ENCODE results near the gene AFTPH. TPM values are rescaled to one million over a fixed set of nuclear protein-coding genes. Genes with fewer than 3 reads are reported as not detected.

The AFTPH gene
- polyA plus RNA-seq, 2 of the 4 experiments (the other 2 are of a cell fraction): 24.0 to 51.4 TPM

GRCh38 chr2:64474636-64475035 is 49.5 kb upstream of the AFTPH start:
- no peak overlapping the region for H3K27ac ChIP-seq
- POLR2A ChIA-PET: no interaction called here
- no peak for DNase-seq (ENCODE audit: low read depth in 1 of 2, low spot score in 1 of 2)
- FAIRE-seq: no peak
- H3K4me1 ChIP-seq: no peaks in the 10 kb centered on the region
- no peaks in the 10 kb centered on the region for H3K9me3 ChIP-seq
- no peak for TF ChIP-seq SREBF2 (IDR thresholded peaks at IDR 0.05)
- TF ChIP-seq HOXB13 (CRISPR knock-in tag; IDR thresholded peaks at IDR 0.05; ENCODE audit: low read depth): no peak
- no peak for TF ChIP-seq PHF8 (IDR thresholded peaks at IDR 0.05; ENCODE audit: borderline replicate concordance, low read depth)
- TF ChIP-seq GATA3 (IDR thresholded peaks at IDR 0.05; ENCODE audit: borderline replicate concordance): no peak
- TF ChIP-seq CBX8 (IDR thresholded peaks at IDR 0.05): no peak
- TF ChIP-seq USF2 (IDR thresholded peaks at IDR 0.05): no peak
- no peak for TF ChIP-seq POLR2AphosphoS2 (conservative IDR thresholded peaks at IDR 0.05; ENCODE audit: low read length)
- TF ChIP-seq RAD21 (conservative IDR thresholded peaks at IDR 0.05 in 1 of 2, IDR thresholded peaks at IDR 0.05 in 1 of 2): no peak
- TF ChIP-seq CHD4 (IDR thresholded peaks at IDR 0.05; ENCODE audit: borderline replicate concordance): no peak
- no peak for TF ChIP-seq EHF (CRISPR knock-in tag; IDR thresholded peaks at IDR 0.05)
- TF ChIP-seq JUNB (IDR thresholded peaks at IDR 0.05): no peak
- no peak for TF ChIP-seq MAZ (IDR thresholded peaks at IDR 0.05; ENCODE audit: borderline replicate concordance, low read depth, low read length)
- no peak for TF ChIP-seq EHMT2 (IDR thresholded peaks at IDR 0.05; ENCODE audit: low read depth)
- no peak for TF ChIP-seq MYC (IDR thresholded peaks at IDR 0.05; ENCODE audit: borderline replicate concordance, low read length)
- no peak for TF ChIP-seq KDM1A (IDR thresholded peaks at IDR 0.05; ENCODE audit: low read depth)
- TF ChIP-seq HES2 (IDR thresholded peaks at IDR 0.05): no peak
- TF ChIP-seq HOXA7 (CRISPR knock-in tag; IDR thresholded peaks at IDR 0.05): no peak
- TF ChIP-seq TFCP2L1 (CRISPR knock-in tag; IDR thresholded peaks at IDR 0.05): no peak
- no peak for TF ChIP-seq JUN (IDR thresholded peaks at IDR 0.05)
- no peak for ATAC-seq
- CTCF ChIA-PET: interaction anchor here (0.7 to 9.0 kb wide), 3 partner anchors 11 to 148 kb away, joined by 3 to 92 read pairs (median 38); no protein-coding TSS in a partner anchor
- H3K4me3 ChIP-seq: no peak overlapping the region
- WGBS (ENCODE audit: missing lambda C conversion rate): 83% methylated on average over 1 of the region's 1 CpG
- H3K4me2 ChIP-seq: no peak overlapping the region

GRCh38 chr2:64477037-64477436 is 47.1 kb upstream of the AFTPH start:
- H3K27ac ChIP-seq: no peak overlapping the region
- no peaks in the 10 kb centered on the region for H3K9me3 ChIP-seq
- DNase-seq (ENCODE audit: low read depth in 1 of 2, low spot score in 1 of 2): no peak
- H3K4me3 ChIP-seq: no peak overlapping the region
- TF ChIP-seq EP300 (IDR thresholded peaks at IDR 0.05) (no peak), PBX3 (IDR thresholded peaks at IDR 0.05) (no peak), TFCP2L1 (CRISPR knock-in tag; IDR thresholded peaks at IDR 0.05) (no peak), ATOH8 (CRISPR knock-in tag; IDR thresholded peaks at IDR 0.05; ENCODE audit: low read depth) (no peak), KDM5A (IDR thresholded peaks at IDR 0.05) (no peak), NFE2L2 (conservative IDR thresholded peaks at IDR 0.05; ENCODE audit: low read length) (no peak), USF2 (IDR thresholded peaks at IDR 0.05) (no peak), SREBF2 (IDR thresholded peaks at IDR 0.05) (no peak), RCOR1 (IDR thresholded peaks at IDR 0.05; ENCODE audit: low read depth, low read length) (no peak), JUN (IDR thresholded peaks at IDR 0.05) (no peak), EHMT2 (IDR thresholded peaks at IDR 0.05; ENCODE audit: low read depth) (no peak), RFX5 (IDR thresholded peaks at IDR 0.05) (no peak), POLR2AphosphoS2 (conservative IDR thresholded peaks at IDR 0.05; ENCODE audit: low read length) (no peak), TP53 (CRISPR knock-in tag; IDR thresholded peaks at IDR 0.05) (no peak), PHF8 (IDR thresholded peaks at IDR 0.05; ENCODE audit: borderline replicate concordance, low read depth) (no peak), KDM1A (IDR thresholded peaks at IDR 0.05; ENCODE audit: low read depth) (no peak), MYC (IDR thresholded peaks at IDR 0.05; ENCODE audit: borderline replicate concordance, low read length) (no peak), MAFK (IDR thresholded peaks at IDR 0.05; ENCODE audit: partially characterized antibody) (no peak), BCL3 (IDR thresholded peaks at IDR 0.05) (no peak), FOSB (CRISPR knock-in tag; IDR thresholded peaks at IDR 0.05) (no peak)
- POLR2A ChIA-PET: no interaction called here
- H3K4me1 ChIP-seq: no peaks in the 10 kb centered on the region
- 38% methylated on average over 1 of the region's 1 CpG for WGBS (ENCODE audit: missing lambda C conversion rate)
- H3K4me2 ChIP-seq: no peak overlapping the region
- ATAC-seq: no peak
- FAIRE-seq: no peak
- CTCF ChIA-PET: interaction anchor here (5.5 to 6.2 kb wide), 2 partner anchors 11 to 146 kb away, joined by 38 to 66 read pairs; no protein-coding TSS in a partner anchor

Data from A549 (cell line).